Mucosa of stomach (tissue), 1 donor: Measurements from ENCODE around the gene MICOS13.

ENCODE experiments used
- H3K27me3 ChIP-seq: one replicate; pipeline ENCODE4 v1.7.0; 2013; ENCODE audit warnings: mild to moderate bottlenecking, low read length; ENCODE audit not compliant: control insufficient read depth, insufficient read depth
- H3K36me3 ChIP-seq: one replicate; pipeline ENCODE4 v1.7.0; 2013; ENCODE audit warnings: low read length; ENCODE audit not compliant: control insufficient read depth, insufficient read depth
- H3K4me1 ChIP-seq: one replicate; pipeline ENCODE4 v1.7.0; 2013; ENCODE audit warnings: mild to moderate bottlenecking, low read length; ENCODE audit not compliant: control insufficient read depth, insufficient read depth
- H3K4me3 ChIP-seq: one replicate; pipeline ENCODE4 v1.7.0; 2013; ENCODE audit warnings: low read length
- H3K9ac ChIP-seq: one replicate; pipeline ENCODE4 v1.7.0; 2013; ENCODE audit warnings: mild to moderate bottlenecking, low read length, moderate library complexity
- H3K9me3 ChIP-seq: one replicate; pipeline ENCODE4 v1.7.0; 2013; ENCODE audit warnings: mild to moderate bottlenecking, low read length, moderate library complexity; ENCODE audit not compliant: control insufficient read depth
- donor health status: Pancreatic carcinoma.

The MICOS13 gene

DNA sequence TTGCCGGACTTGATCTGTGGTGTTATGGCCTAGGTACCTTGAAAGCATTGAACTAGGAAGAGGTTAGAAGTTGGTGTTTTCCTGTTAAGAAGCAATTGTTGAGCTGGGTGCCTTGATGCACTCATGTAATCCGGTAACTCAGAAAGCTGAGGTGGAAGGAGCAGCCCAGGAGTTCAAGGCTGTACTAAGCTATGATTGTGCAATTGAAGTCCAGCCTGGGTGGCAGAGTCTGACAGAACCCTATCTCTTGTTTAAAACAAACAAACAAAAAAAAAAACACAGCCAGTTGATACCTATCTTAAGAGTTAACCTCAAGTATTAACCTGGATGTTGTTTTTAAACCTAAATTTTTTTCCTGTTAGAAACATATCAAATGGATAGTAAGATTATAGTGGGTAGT, 38.1 kb downstream of the MICOS13 start:
- Histone ChIP-seq H3K4me1 (no peaks in the 10 kb centered on the region), H3K9ac (no peak overlapping the region), H3K4me3 (no peak overlapping the region), H3K27me3 (no peaks in the 10 kb centered on the region), H3K36me3 (peaks cover 11% of the 10 kb centered on the region), H3K9me3 (no peaks in the 10 kb centered on the region)

DNA sequence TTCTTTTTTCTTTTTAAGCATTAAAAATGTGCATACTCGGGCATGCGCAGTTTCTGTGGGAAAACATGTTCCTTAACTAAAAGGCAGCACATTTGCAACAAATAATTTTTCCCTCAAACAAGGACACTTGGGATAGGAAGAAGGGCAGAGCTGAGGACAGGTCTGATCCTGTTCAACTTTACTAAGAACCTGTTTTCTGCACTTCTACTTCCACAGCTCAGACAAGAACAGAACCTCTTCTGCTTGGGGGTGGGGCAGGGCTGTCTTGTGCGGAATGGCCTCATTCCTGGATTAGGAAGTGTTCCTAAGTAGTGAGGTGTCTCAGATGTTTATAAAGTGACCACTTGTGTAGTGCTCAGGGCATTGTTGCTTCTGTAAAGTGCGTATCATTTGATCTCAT, 39.1 kb downstream of the MICOS13 start:
- H3K9me3 ChIP-seq, result no peaks in the 10 kb centered on the region
- peaks cover 5% of the 10 kb centered on the region for H3K36me3 ChIP-seq
- no peak overlapping the region for H3K4me3 ChIP-seq

GRCh38 chr19:5637971-5638370, 42.3 kb downstream of the MICOS13 start:
- Histone ChIP-seq H3K27me3 (no peaks in the 10 kb centered on the region), H3K4me3 (no peak overlapping the region), H3K9ac (no peak overlapping the region), H3K9me3 (no peaks in the 10 kb centered on the region), H3K4me1 (no peaks in the 10 kb centered on the region), H3K36me3 (no peaks in the 10 kb centered on the region)

More for the DNA sequence above, 39.1 kb downstream of the MICOS13 start:
- Histone ChIP-seq H3K27me3 (no peaks in the 10 kb centered on the region), H3K4me1 (no peaks in the 10 kb centered on the region), H3K9ac (no peak overlapping the region)

DNA sequence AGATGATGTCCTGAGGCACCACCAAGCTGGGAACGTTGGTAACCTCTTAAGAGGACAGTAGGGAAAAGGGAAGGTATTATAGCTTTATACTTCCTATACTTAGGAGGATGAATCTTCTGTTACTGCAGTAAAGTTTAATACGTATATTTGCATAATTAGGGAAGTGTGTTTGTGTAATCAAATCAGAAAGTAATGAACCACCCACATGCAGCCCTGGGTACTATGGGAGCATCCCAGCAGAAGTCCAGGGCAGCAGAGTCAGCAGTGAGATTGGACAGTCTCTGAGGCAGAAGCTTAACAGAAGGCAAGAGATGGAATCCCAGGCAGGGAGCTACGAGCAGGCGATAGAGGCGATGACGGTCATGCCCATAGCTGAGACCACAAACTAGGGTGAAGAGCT, 44.9 kb downstream of the MICOS13 start:
- Histone ChIP-seq H3K9ac (no peak overlapping the region), H3K4me3 (no peak overlapping the region), H3K4me1 (peaks cover 11% of the 10 kb centered on the region), H3K27me3 (no peaks in the 10 kb centered on the region), H3K9me3 (no peaks in the 10 kb centered on the region), H3K36me3 (peaks cover 5% of the 10 kb centered on the region)

- H3K9me3 ChIP-seq, result no peaks in the 10 kb centered on the region
- peaks cover 9% of the 10 kb centered on the region for H3K36me3 ChIP-seq
- H3K9ac ChIP-seq, result no peak overlapping the region
- H3K27me3 ChIP-seq, result no peaks in the 10 kb centered on the region
- peaks cover 11% of the 10 kb centered on the region for H3K4me1 ChIP-seq
- H3K4me3 ChIP-seq, result no peak overlapping the region
Measured at GRCh38 chr19:5632657-5633056, 47.7 kb downstream of the MICOS13 start.

DNA sequence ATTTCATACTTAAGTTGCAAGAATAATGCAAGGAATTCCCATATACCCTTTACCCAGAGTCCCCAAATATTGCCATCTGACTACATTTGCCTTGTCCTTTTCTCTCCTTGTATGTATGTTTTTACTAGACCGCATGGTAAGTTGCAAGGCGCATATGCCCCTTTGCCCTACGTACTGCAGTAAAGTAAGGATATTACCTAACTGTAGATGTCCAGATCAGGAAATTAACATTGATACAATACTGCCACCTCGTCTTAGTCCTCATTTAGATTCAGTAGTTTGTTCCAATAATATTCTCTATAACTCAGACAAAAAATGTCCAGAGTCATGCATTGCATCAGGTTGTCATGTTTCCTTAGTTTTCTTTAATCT, 48.1 kb downstream of the MICOS13 start:
- Histone ChIP-seq H3K9me3 (no peaks in the 10 kb centered on the region), H3K9ac (no peak overlapping the region), H3K4me3 (no peak overlapping the region), H3K36me3 (peaks cover 13% of the 10 kb centered on the region), H3K4me1 (peaks cover 14% of the 10 kb centered on the region), H3K27me3 (no peaks in the 10 kb centered on the region)

GRCh38 chr19:5631567-5632240, 48.6 kb downstream of the MICOS13 start:
- H3K9me3 ChIP-seq, result no peaks in the 10 kb centered on the region
- H3K4me3 ChIP-seq, result no peak overlapping the region
- peaks cover 15% of the 10 kb centered on the region for H3K36me3 ChIP-seq
- H3K27me3 ChIP-seq, result no peaks in the 10 kb centered on the region
- no peak overlapping the region for H3K9ac ChIP-seq
- H3K4me1 ChIP-seq, result peaks cover 15% of the 10 kb centered on the region

DNA sequence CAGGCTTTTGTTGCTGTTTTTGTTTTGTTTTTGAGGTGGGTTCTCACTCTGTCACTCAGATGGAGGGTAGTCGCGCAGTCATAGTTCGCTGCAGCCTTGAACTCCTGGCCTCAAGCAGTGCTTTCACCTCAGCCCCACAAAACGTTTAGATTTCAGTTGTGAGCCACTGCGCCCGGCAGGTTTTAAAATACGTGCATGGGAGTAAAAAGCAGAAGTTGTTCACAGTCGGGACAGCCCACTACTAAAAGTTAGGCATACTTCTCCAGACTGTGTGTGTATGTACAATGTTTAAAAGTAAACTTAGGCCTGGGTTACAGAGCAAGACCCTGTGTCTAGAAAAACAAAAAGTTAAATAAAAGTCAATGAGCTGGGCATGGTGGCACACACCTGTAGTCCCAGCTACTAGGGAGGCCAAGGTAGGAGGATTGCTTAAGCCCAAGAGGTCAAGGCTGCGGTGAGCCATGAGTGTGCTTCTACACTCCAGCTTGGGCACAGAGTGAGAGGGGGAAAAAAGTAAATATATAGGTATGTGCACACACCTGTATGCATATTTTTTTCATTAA, 51.3 kb downstream of the MICOS13 start:
- H3K27me3 ChIP-seq, result no peaks in the 10 kb centered on the region
- H3K36me3 ChIP-seq, result peaks cover 15% of the 10 kb centered on the region
- H3K4me1 ChIP-seq, result peaks cover 35% of the 10 kb centered on the region
- no peak overlapping the region for H3K9ac ChIP-seq
- no peaks in the 10 kb centered on the region for H3K9me3 ChIP-seq
- H3K4me3 ChIP-seq, result no peak overlapping the region

DNA sequence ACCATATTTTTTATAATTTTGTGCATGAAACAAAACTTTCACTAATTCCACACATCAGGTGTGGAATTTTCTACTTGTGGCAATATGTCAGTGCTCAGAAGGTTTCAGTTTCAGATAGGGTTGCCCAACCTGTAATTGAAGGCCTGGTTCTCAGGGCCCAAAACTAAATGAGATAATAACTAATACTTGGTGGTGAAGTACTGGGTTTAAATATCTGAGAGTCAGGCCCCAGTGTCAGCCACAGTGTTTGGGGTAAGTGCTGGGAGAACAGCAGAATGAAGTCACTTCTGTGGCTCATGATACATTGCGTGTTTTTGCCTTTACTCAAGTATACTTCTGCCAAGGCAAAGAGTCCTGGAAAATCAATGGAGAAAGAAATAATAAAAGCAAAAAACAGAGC, 51.9 kb downstream of the MICOS13 start:
- H3K4me1 ChIP-seq, result peaks cover 35% of the 10 kb centered on the region
- no peaks in the 10 kb centered on the region for H3K9me3 ChIP-seq
- peaks cover 15% of the 10 kb centered on the region for H3K36me3 ChIP-seq
- no peaks in the 10 kb centered on the region for H3K27me3 ChIP-seq
- H3K9ac ChIP-seq, result no peak overlapping the region
- no peak overlapping the region for H3K4me3 ChIP-seq
